Parathyroid adenoma (tissue), 2 donors: Measurements from ENCODE around the gene SHISA2.

ENCODE experiments used
- H2AFZ ChIP-seq: fragments of 300-600 bp; sonication (generic); one replicate; pipeline ENCODE4 v1.7.0; 2017; ENCODE audit warnings: antibody characterized with exemption, mild to moderate bottlenecking
- H3K27ac ChIP-seq: fragments of 300-600 bp; sonication (generic); one replicate; pipeline ENCODE4 v1.7.0; 2017
- H3K27me3 ChIP-seq: fragments of 300-600 bp; sonication (generic); one replicate; pipeline ENCODE4 v1.7.0; 2017; ENCODE audit warnings: low read length; ENCODE audit not compliant: control insufficient read depth, insufficient read depth
- H3K36me3 ChIP-seq: fragments of 300-600 bp; sonication (generic); one replicate; pipeline ENCODE4 v1.7.0; 2017; ENCODE audit warnings: low read length; ENCODE audit not compliant: control insufficient read depth, insufficient read depth
- H3K4me1 ChIP-seq: fragments of 300-600 bp; sonication (generic); one replicate; pipeline ENCODE4 v1.7.0; 2017; ENCODE audit warnings: control low read depth
- H3K4me2 ChIP-seq: fragments of 300-600 bp; sonication (generic); one replicate; pipeline ENCODE4 v1.7.0; 2017; ENCODE audit warnings: low read length
- H3K4me3 ChIP-seq: fragments of 300-600 bp; sonication (generic); one replicate; pipeline ENCODE4 v1.7.0; 2017; ENCODE audit warnings: low read depth, low read length
- H3K79me2 ChIP-seq: fragments of 300-600 bp; sonication (generic); one replicate; pipeline ENCODE4 v1.7.0; 2017; ENCODE audit warnings: control low read depth
- H3K9ac ChIP-seq: fragments of 300-600 bp; sonication (generic); one replicate; pipeline ENCODE4 v1.7.0; 2017; ENCODE audit warnings: mild to moderate bottlenecking
- H3K9me3 ChIP-seq: fragments of 300-600 bp; sonication (generic); one replicate; pipeline ENCODE4 v1.7.0; 2017; ENCODE audit warnings: low read length; ENCODE audit not compliant: control insufficient read depth
- TF ChIP-seq, protein P1 (sequence below): fragments of 300-600 bp; sonication (generic); IDR thresholded peaks from one replicate; pipeline ENCODE4 v1.7.0; 2017; ENCODE audit warnings: antibody characterized with exemption, mild to moderate bottlenecking
- donor health status: primary hyperparathyroidism.

Gene SHISA2

DNA sequence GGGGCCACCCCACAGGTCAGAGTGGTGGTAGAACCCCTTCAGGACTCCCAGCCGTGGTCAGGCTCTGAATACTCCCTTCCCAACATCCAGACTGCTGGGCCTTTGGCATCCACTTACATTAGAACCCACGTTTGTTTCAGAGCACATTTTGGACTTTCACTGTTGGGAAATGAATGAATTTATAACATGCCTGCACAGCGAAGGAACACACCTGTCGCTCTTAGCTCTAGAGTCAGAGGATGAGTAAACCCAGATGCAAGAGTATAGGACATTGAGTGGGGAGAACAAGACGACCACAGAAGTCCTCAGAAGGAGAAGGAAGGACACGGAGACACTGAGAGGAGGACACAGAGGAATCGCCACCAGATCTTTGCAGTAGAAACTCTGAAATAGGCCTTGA lies 30.9 kb downstream of the SHISA2 start:
- Histone ChIP-seq H3K79me2 (no peaks in the 10 kb centered on the region), H3K4me2 (no peak overlapping the region), H3K4me1 (peaks cover 6% of the 10 kb centered on the region), H3K27me3 (no peaks in the 10 kb centered on the region), H3K9ac (no peak overlapping the region), H3K27ac (no peak overlapping the region), H2AFZ (no peak overlapping the region), H3K9me3 (no peaks in the 10 kb centered on the region), H3K36me3 (no peaks in the 10 kb centered on the region), H3K4me3 (no peak overlapping the region)
- TF ChIP-seq, protein P1, sequence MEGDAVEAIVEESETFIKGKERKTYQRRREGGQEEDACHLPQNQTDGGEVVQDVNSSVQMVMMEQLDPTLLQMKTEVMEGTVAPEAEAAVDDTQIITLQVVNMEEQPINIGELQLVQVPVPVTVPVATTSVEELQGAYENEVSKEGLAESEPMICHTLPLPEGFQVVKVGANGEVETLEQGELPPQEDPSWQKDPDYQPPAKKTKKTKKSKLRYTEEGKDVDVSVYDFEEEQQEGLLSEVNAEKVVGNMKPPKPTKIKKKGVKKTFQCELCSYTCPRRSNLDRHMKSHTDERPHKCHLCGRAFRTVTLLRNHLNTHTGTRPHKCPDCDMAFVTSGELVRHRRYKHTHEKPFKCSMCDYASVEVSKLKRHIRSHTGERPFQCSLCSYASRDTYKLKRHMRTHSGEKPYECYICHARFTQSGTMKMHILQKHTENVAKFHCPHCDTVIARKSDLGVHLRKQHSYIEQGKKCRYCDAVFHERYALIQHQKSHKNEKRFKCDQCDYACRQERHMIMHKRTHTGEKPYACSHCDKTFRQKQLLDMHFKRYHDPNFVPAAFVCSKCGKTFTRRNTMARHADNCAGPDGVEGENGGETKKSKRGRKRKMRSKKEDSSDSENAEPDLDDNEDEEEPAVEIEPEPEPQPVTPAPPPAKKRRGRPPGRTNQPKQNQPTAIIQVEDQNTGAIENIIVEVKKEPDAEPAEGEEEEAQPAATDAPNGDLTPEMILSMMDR, result no peak

- Histone ChIP-seq H3K79me2 (no peaks in the 10 kb centered on the region), H3K4me3 (no peak overlapping the region), H2AFZ (no peak overlapping the region), H3K4me1 (peaks cover 6% of the 10 kb centered on the region), H3K9ac (no peak overlapping the region), H3K9me3 (no peaks in the 10 kb centered on the region), H3K4me2 (no peak overlapping the region), H3K27ac (no peak overlapping the region), H3K27me3 (no peaks in the 10 kb centered on the region), H3K36me3 (no peaks in the 10 kb centered on the region)
- TF ChIP-seq, protein P1, result no peak
Observed at GRCh38 chr13:26019881-26020870, 31.6 kb downstream of the SHISA2 start.

GRCh38 chr13:26019251-26019650 lies 32.6 kb downstream of the SHISA2 start:
- no peak overlapping the region for H3K27ac ChIP-seq
- no peak overlapping the region for H2AFZ ChIP-seq
- H3K4me3 ChIP-seq, result no peak overlapping the region
- H3K4me2 ChIP-seq, result no peak overlapping the region
- TF ChIP-seq, protein P1, result no peak
- no peaks in the 10 kb centered on the region for H3K27me3 ChIP-seq
- H3K79me2 ChIP-seq, result no peaks in the 10 kb centered on the region
- H3K9ac ChIP-seq, result no peak overlapping the region
- H3K36me3 ChIP-seq, result no peaks in the 10 kb centered on the region
- peaks cover 6% of the 10 kb centered on the region for H3K4me1 ChIP-seq
- no peaks in the 10 kb centered on the region for H3K9me3 ChIP-seq

- Histone ChIP-seq H3K4me2 (no peak overlapping the region), H3K9ac (no peak overlapping the region), H3K4me3 (no peak overlapping the region), H3K9me3 (no peaks in the 10 kb centered on the region), H3K4me1 (peaks cover 6% of the 10 kb centered on the region), H3K79me2 (no peaks in the 10 kb centered on the region), H3K27me3 (no peaks in the 10 kb centered on the region), H3K27ac (no peak overlapping the region), H3K36me3 (no peaks in the 10 kb centered on the region), H2AFZ (no peak overlapping the region)
- TF ChIP-seq, protein P1, result no peak
Observed at GRCh38 chr13:26017932-26018665, 33.7 kb downstream of the SHISA2 start.
